HEK293T (cell line): ENCODE results near the gene TREML1.

Experiments used
- CTCF ChIA-PET: fragments of 350-600 bp; formaldehyde crosslinking; extraction: SDS; loops from one replicate; lab custom pipeline; 2021; ENCODE audit warnings: antibody characterized with exemption, inconsistent platforms; lab: Yijun Ruan, JAX
- POLR2A ChIA-PET: fragments of 350-600 bp; formaldehyde crosslinking; extraction: SDS; loops from one replicate; lab custom pipeline; 2020; ENCODE audit warnings: antibody characterized with exemption, inconsistent platforms; lab: Yijun Ruan, JAX
- DNase-seq: peaks from one replicate; pipeline ENCODE4 v3.0.0; 2012; ENCODE audit warnings: mixed read lengths; ENCODE audit errors: extremely low spot score
- ARNT ChIP-seq: fragments of 450-650 bp; IDR thresholded peaks from 2 replicates; pipeline ENCODE4 v1.6.1; 2017; ENCODE audit warnings: mild to moderate bottlenecking
- BHLHE40 ChIP-seq: fragments of 450-650 bp; IDR thresholded peaks from 2 replicates; pipeline ENCODE4 v1.6.1; 2016; ENCODE audit warnings: mild to moderate bottlenecking, moderate library complexity, borderline replicate concordance
- CTBP1 ChIP-seq: fragments of 450-650 bp; IDR thresholded peaks from 2 replicates; pipeline ENCODE4 v1.6.1; 2016; ENCODE audit warnings: borderline replicate concordance
- ELF4 ChIP-seq: fragments of 450-650 bp; IDR thresholded peaks from 2 replicates; pipeline ENCODE4 v1.6.1; 2017; ENCODE audit warnings: antibody characterized with exemption
- FOXA1 ChIP-seq: fragments of 450-650 bp; IDR thresholded peaks from 2 replicates; pipeline ENCODE4 v1.6.1; 2016; ENCODE audit warnings: mild to moderate bottlenecking
- FOXK2 ChIP-seq: fragments of 450-650 bp; IDR thresholded peaks from 2 replicates; pipeline ENCODE4 v1.6.1; 2016; ENCODE audit warnings: mild to moderate bottlenecking
- FOXM1 ChIP-seq: fragments of 450-650 bp; IDR thresholded peaks from 2 replicates; pipeline ENCODE4 v1.6.1; 2017; ENCODE audit warnings: mild to moderate bottlenecking, borderline replicate concordance
- HDGF ChIP-seq: fragments of 450-650 bp; IDR thresholded peaks from 2 replicates; pipeline ENCODE4 v1.6.1; 2017; ENCODE audit warnings: antibody characterized with exemption, borderline replicate concordance
- L3MBTL2 ChIP-seq: fragments of 450-650 bp; conservative IDR thresholded peaks from 2 replicates; pipeline ENCODE4 v1.6.1; 2016; ENCODE audit warnings: mild to moderate bottlenecking
- LEF1 ChIP-seq: fragments of 450-650 bp; IDR thresholded peaks from 2 replicates; pipeline ENCODE4 v1.6.1; 2017; ENCODE audit warnings: mild to moderate bottlenecking, borderline replicate concordance
- NFRKB ChIP-seq: fragments of 450-650 bp; IDR thresholded peaks from 2 replicates; pipeline ENCODE4 v1.6.1; 2016; ENCODE audit warnings: mild to moderate bottlenecking, moderate library complexity
- SP1 ChIP-seq: fragments of 450-650 bp; IDR thresholded peaks from 2 replicates; pipeline ENCODE4 v1.6.1; 2017
- SUZ12 ChIP-seq: fragments of 450-650 bp; IDR thresholded peaks from 2 replicates; pipeline ENCODE4 v1.6.1; 2016; ENCODE audit warnings: mild to moderate bottlenecking
- TARDBP ChIP-seq: fragments of 450-650 bp; IDR thresholded peaks from 2 replicates; pipeline ENCODE4 v1.6.1; 2016
- ZNF384 ChIP-seq: fragments of 450-650 bp; IDR thresholded peaks from 2 replicates; pipeline ENCODE4 v1.6.1; 2016
- TF ChIP-seq, protein P1 (sequence below): fragments of 450-650 bp; IDR thresholded peaks from 2 replicates; pipeline ENCODE4 v1.6.1; 2016

The TREML1 gene

DNA sequence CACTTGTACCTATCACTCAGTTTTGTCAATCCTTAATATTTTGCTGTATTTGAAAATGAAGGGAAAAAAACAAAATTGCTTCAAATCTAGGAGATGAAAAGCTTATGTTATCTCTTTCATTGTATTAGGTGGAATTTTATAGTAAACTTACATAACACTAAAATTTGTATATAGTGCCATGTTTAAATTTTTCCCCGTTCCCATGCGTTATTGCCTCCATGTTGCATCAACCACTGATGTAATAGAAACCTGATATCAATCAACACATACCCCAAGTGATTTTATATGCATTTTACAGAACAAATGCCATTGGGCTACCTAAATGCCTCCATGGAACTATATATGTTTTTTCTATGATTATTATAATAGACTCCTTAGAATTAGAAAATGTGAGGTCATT lies 23.5 kb upstream of the TREML1 start:
- no peak for TF ChIP-seq HDGF
- TF ChIP-seq TARDBP = no peak
- no peak for TF ChIP-seq ARNT
- no peak for TF ChIP-seq LEF1
- TF ChIP-seq, protein P1, sequence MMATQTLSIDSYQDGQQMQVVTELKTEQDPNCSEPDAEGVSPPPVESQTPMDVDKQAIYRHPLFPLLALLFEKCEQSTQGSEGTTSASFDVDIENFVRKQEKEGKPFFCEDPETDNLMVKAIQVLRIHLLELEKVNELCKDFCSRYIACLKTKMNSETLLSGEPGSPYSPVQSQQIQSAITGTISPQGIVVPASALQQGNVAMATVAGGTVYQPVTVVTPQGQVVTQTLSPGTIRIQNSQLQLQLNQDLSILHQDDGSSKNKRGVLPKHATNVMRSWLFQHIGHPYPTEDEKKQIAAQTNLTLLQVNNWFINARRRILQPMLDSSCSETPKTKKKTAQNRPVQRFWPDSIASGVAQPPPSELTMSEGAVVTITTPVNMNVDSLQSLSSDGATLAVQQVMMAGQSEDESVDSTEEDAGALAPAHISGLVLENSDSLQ = no peak
- no peak for TF ChIP-seq SUZ12
- no peak for TF ChIP-seq CTBP1
- TF ChIP-seq NFRKB = no peak
- TF ChIP-seq FOXA1 = no peak
- TF ChIP-seq ELF4 = no peak
- no peak for TF ChIP-seq FOXK2
- TF ChIP-seq L3MBTL2 = no peak
- TF ChIP-seq ZNF384 = no peak
- no peak for TF ChIP-seq BHLHE40
- TF ChIP-seq FOXM1 = no peak
- no peak for TF ChIP-seq SP1
- CTCF ChIA-PET = interaction anchor here (0.7 kb wide), 1 partner anchor 143 kb away, joined by 4 read pairs; no protein-coding TSS in a partner anchor
- no peak for DNase-seq
- POLR2A ChIA-PET = no interaction called here

DNA sequence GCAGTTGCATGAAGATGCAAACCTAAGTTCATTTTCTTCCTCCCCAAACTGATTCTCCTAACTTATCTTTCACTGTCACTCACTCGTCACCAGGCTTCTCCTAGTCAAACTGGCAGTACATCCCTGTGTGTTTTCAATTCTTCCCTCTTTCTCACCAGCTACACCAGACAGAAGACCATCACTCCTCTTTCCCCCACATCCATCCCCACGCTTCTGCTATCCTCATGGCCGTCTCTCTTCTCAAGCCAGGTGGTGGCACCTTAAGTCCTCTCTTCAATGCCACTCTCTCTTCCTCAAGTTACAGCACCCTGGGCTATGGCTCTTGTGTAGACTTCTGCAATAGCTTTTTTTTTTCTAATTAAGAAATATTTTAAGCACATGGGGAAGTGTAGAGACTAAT lies 23.1 kb upstream of the TREML1 start:
- no peak for DNase-seq
- TF ChIP-seq BHLHE40 = no peak
- no peak for TF ChIP-seq ELF4
- no peak for TF ChIP-seq SUZ12
- POLR2A ChIA-PET = interaction anchor here (0.5 kb wide), 1 partner anchor 40 kb away, joined by 3 read pairs; no protein-coding TSS in a partner anchor
- CTCF ChIA-PET = interaction anchor here (0.7 to 0.8 kb wide), 2 partner anchors 129 to 143 kb away, joined by 3 to 4 read pairs; no protein-coding TSS in a partner anchor

DNA sequence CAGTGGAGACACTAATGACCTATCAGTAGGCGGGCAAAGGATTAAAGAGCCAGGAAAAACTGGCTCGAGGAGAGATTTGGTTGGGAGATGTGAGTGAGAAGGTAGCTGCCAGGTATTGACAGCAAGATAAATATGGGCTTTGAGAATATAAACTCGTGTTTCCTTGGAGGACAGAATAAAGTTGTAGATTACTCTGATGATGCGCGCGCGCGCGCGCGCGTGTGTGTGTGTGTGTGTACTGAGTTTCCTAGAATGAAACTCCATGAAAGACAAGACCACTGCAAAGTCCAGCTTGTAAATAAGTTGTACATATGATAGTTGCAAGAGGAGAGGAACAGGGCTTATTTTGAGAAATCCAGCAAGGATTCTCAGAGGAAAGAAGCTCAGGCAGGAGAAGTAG lies 22.0 kb upstream of the TREML1 start:
- ChIA-PET POLR2A (no interaction called here), CTCF (no interaction called here)
- DNase-seq = no peak
- TF ChIP-seq ZNF384 (no peak), FOXK2 (no peak), TARDBP (no peak), FOXM1 (no peak), SUZ12 (no peak), BHLHE40 (no peak), LEF1 (no peak), FOXA1 (no peak), NFRKB (no peak)
- TF ChIP-seq, protein P1 = no peak

DNA sequence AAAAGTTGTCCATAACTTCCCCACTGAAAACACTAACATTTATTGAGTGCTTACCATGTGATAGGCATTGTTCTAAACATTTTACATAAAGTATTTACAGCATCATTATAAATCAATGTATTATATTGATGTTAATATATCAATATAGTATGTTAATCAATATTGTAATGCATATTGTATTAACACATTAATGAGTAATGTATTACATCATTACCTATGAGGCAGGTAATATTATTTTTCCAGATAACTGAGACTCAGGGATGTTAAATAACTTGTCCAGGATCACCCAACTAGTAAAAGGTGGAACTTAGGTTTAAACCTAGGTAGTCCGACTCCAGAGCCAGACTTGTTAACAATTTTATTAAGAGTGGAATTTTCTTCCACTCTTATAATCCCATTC lies 20.9 kb upstream of the TREML1 start:
- POLR2A ChIA-PET = no interaction called here

DNA sequence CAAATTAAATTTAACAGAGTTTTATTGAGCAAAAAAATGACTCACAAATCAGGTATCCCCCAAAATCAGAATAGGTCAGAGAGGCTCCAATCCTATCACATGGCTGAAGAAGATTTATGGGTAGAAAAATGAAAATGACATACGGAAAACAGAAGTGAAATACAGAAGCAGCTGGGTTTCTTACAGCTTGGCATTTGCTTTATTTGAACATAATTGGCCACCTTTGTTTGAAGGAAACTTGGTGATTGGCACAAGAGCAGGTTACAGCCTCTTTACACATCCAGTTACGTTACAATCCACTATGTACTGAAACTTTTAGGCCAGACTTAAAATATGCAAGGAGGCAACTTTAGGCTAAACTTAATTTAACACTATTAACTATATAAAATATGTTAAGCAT lies 20.5 kb upstream of the TREML1 start:
- TF ChIP-seq ZNF384 (no peak), SP1 (no peak), TARDBP (no peak), ARNT (no peak), BHLHE40 (no peak), NFRKB (no peak), FOXK2 (no peak), FOXM1 (no peak), SUZ12 (no peak), CTBP1 (no peak)
- TF ChIP-seq, protein P1 = no peak
- POLR2A ChIA-PET = no interaction called here
- DNase-seq = no peak
- CTCF ChIA-PET = no interaction called here

More for the DNA sequence above, 20.9 kb upstream of the TREML1 start:
- no peak for DNase-seq
- TF ChIP-seq ARNT = no peak
- no peak for TF ChIP-seq ELF4
- no peak for TF ChIP-seq ZNF384
- no peak for TF ChIP-seq TARDBP
- no peak for TF ChIP-seq CTBP1
- TF ChIP-seq, protein P1 = no peak
- no peak for TF ChIP-seq NFRKB
- no peak for TF ChIP-seq LEF1
- no peak for TF ChIP-seq BHLHE40
- TF ChIP-seq FOXM1 = no peak
- no peak for TF ChIP-seq FOXA1
- no peak for TF ChIP-seq SUZ12
- no peak for TF ChIP-seq FOXK2
- no peak for TF ChIP-seq HDGF
- TF ChIP-seq SP1 = no peak
- no peak for TF ChIP-seq L3MBTL2
- CTCF ChIA-PET = no interaction called here

DNA sequence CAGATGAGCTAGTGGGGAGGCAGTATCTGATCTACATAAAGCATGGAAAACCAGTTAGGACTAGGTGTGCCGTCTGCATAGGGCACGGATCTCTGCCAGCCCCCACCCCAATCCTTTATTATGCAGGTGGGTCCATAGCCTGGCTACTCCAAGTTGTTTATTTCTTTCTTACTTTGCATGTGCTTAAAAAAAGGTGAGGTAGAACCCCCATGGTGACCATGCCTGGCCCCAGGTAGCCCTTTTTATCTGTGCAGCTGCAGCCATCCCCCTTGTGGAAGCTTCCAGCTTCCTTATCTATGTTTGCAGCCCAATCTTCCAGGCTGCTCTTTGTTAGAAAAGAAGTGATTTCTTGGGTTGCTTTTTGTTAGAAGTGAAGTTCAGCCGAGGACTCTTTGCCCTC lies 17.8 kb upstream of the TREML1 start:
- POLR2A ChIA-PET = no interaction called here

More for the DNA sequence above, 17.8 kb upstream of the TREML1 start:
- no peak for DNase-seq
- no peak for TF ChIP-seq SUZ12
- CTCF ChIA-PET = no interaction called here
